ENCODE results near the gene USP34. TPM values are rescaled to one million over a fixed set of nuclear protein-coding genes. Genes with fewer than 3 reads are reported as not detected.
"Not testable (repeated sequence)": the region's sequence is repeated elsewhere in the genome, so short reads cannot be mapped to it uniquely, and the experiment has no call there.

The USP34 gene
- total and polyA plus RNA-seq, 4 donors = 25.2 to 146 (median 91.3) TPM

GRCh38 chr2:61175036-61175435, 295.9 kb downstream of the USP34 start:
- 91% methylated on average over 8 of the region's 8 CpGs for WGBS, 2 donors
- Histone ChIP-seq H3K27ac (ENCODE audit: low read depth in 1 of 2, low read length in 2 of 2) (no peak overlapping the region), H3K4me1 (ENCODE audit: control insufficient read depth in 1 of 2, insufficient read depth in 2 of 2, low read length in 2 of 2) (peaks cover 0 to 3% of the 10 kb centered on the region in 2 donors), H3K36me3 (ENCODE audit: control insufficient read depth in 1 of 2, insufficient read depth in 2 of 2, low read length in 1 of 2) (no peaks in the 10 kb centered on the region), H3K4me3 (ENCODE audit: low read length in 2 of 2) (no peak overlapping the region), H3K9me3 (ENCODE audit: control insufficient read depth, low read length) (no peaks in the 10 kb centered on the region), H3K27me3 (ENCODE audit: control insufficient read depth in 1 of 2, insufficient read depth in 2 of 2, low read length in 1 of 2) (no peaks in the 10 kb centered on the region)
- DNase-seq (no peak), ATAC-seq (ENCODE audit: low FRiP score) (no peak)
- intact Hi-C loops (cut with DNase I) = loop anchor here (5.0 to 10.0 kb wide), 3 partner anchors 33 to 297 kb away; partner anchors contain the start of genes REL (in 1 of the 2) and USP34 (in 1 of the 2)

DNA sequence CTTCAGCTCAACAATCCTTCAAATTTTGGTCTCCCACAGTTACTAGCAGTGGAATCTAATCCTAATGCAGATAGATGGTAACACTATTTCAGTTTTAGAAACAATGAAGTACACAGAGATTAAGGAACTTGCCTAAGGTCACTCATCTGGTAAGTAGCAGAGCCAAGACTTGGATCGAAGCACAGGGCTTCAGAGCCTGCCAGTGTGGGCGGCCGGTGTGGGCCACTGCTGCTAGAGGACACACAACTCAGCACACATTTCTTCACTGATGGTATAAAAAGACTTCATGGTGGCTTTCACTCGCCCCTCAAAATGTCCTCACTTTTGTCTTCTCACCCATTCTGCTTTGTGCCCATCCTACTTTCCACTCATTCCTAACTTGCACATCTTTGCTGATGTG, 297.8 kb downstream of the USP34 start:
- H3K36me3 ChIP-seq (ENCODE audit: control insufficient read depth in 1 of 2, insufficient read depth in 2 of 2, low read length in 1 of 2) = no peaks in the 10 kb centered on the region
- H3K9me3 ChIP-seq (ENCODE audit: control insufficient read depth, low read length) = no peaks in the 10 kb centered on the region
- H3K27ac ChIP-seq (ENCODE audit: low read depth in 1 of 2, low read length in 2 of 2) = no peak overlapping the region
- no peak for ATAC-seq (ENCODE audit: low FRiP score)
- WGBS, 2 donors = 48 to 50% methylated on average over 4 of the region's 4 CpGs
- DNase-seq = no peak
- intact Hi-C loops (cut with DNase I) = loop anchor here in 1 of 2 donors (10.0 kb wide), 1 partner anchor 288 kb away; the partner anchor contains the start of gene REL
- H3K27me3 ChIP-seq (ENCODE audit: control insufficient read depth in 1 of 2, insufficient read depth in 2 of 2, low read length in 1 of 2) = no peaks in the 10 kb centered on the region
- H3K4me3 ChIP-seq (ENCODE audit: low read length in 2 of 2) = no peak overlapping the region
- H3K4me1 ChIP-seq (ENCODE audit: control insufficient read depth in 1 of 2, insufficient read depth in 2 of 2, low read length in 2 of 2) = no peaks in the 10 kb centered on the region

- ATAC-seq (ENCODE audit: low FRiP score) (no peak), DNase-seq (no peak)
- no peaks in the 10 kb centered on the region for H3K4me1 ChIP-seq (ENCODE audit: control insufficient read depth in 1 of 2, insufficient read depth in 2 of 2, low read length in 2 of 2)
- no peak overlapping the region for H3K27ac ChIP-seq (ENCODE audit: low read depth in 1 of 2, low read length in 2 of 2)
- intact Hi-C loops (cut with DNase I) = loop anchor here in 1 of 2 donors (10.0 kb wide), 1 partner anchor 288 kb away; the partner anchor contains the start of gene REL
- 77 to 79% methylated on average over 1 of the region's 1 CpG for WGBS, 2 donors
- H3K4me3 ChIP-seq (ENCODE audit: low read length in 2 of 2) = no peak overlapping the region
- no peaks in the 10 kb centered on the region for H3K27me3 ChIP-seq (ENCODE audit: control insufficient read depth in 1 of 2, insufficient read depth in 2 of 2, low read length in 1 of 2)
- no peaks in the 10 kb centered on the region for H3K36me3 ChIP-seq (ENCODE audit: control insufficient read depth in 1 of 2, insufficient read depth in 2 of 2, low read length in 1 of 2)
- H3K9me3 ChIP-seq (ENCODE audit: control insufficient read depth, low read length) = no peaks in the 10 kb centered on the region
Measured at GRCh38 chr2:61172671-61173070, 298.2 kb downstream of the USP34 start.

GRCh38 chr2:61167579-61167978, 303.3 kb downstream of the USP34 start:
- H3K27me3 ChIP-seq (ENCODE audit: control insufficient read depth in 1 of 2, insufficient read depth in 2 of 2, low read length in 1 of 2) = no peaks in the 10 kb centered on the region
- H3K36me3 ChIP-seq (ENCODE audit: control insufficient read depth in 1 of 2, insufficient read depth in 2 of 2, low read length in 1 of 2) = peaks cover 0 to 1% of the 10 kb centered on the region in 2 donors
- H3K27ac ChIP-seq (ENCODE audit: low read depth in 1 of 2, low read length in 2 of 2) = no peak overlapping the region
- H3K9me3 ChIP-seq (ENCODE audit: control insufficient read depth, low read length) = no peaks in the 10 kb centered on the region
- H3K4me3 ChIP-seq (ENCODE audit: low read length in 2 of 2) = no peak overlapping the region
- DNase-seq (no peak), ATAC-seq (ENCODE audit: low FRiP score) (no peak)
- WGBS, 2 donors = 96 to 97% methylated on average over 10 of the region's 10 CpGs
- intact Hi-C loops (cut with DNase I) = no loop called here
- no peaks in the 10 kb centered on the region for H3K4me1 ChIP-seq (ENCODE audit: control insufficient read depth in 1 of 2, insufficient read depth in 2 of 2, low read length in 2 of 2)

- intact Hi-C loops (cut with DNase I) = no loop called here
- H3K36me3 ChIP-seq (ENCODE audit: control insufficient read depth in 1 of 2, insufficient read depth in 2 of 2, low read length in 1 of 2) = peaks cover 0 to 1% of the 10 kb centered on the region in 2 donors
- WGBS, 2 donors = 91 to 92% methylated on average over 3 of the region's 3 CpGs
- no peak for ATAC-seq (ENCODE audit: low FRiP score)
- H3K9me3 ChIP-seq (ENCODE audit: control insufficient read depth, low read length) = no peaks in the 10 kb centered on the region
- no peaks in the 10 kb centered on the region for H3K4me1 ChIP-seq (ENCODE audit: control insufficient read depth in 1 of 2, insufficient read depth in 2 of 2, low read length in 2 of 2)
- no peak for DNase-seq
- H3K4me3 ChIP-seq (ENCODE audit: low read length in 2 of 2) = no peak overlapping the region
- no peaks in the 10 kb centered on the region for H3K27me3 ChIP-seq (ENCODE audit: control insufficient read depth in 1 of 2, insufficient read depth in 2 of 2, low read length in 1 of 2)
- no peak overlapping the region for H3K27ac ChIP-seq (ENCODE audit: low read depth in 1 of 2, low read length in 2 of 2)
Measured at GRCh38 chr2:61165946-61166345, 304.9 kb downstream of the USP34 start.

GRCh38 chr2:61165082-61165481, 305.8 kb downstream of the USP34 start:
- WGBS, 2 donors = 91% methylated on average over 7 of the region's 7 CpGs
- H3K36me3 ChIP-seq (ENCODE audit: control insufficient read depth in 1 of 2, insufficient read depth in 2 of 2, low read length in 1 of 2); ATAC-seq (ENCODE audit: low FRiP score); H3K9me3 ChIP-seq (ENCODE audit: control insufficient read depth, low read length); H3K4me3 ChIP-seq (ENCODE audit: low read length in 2 of 2); H3K27me3 ChIP-seq (ENCODE audit: control insufficient read depth in 1 of 2, insufficient read depth in 2 of 2, low read length in 1 of 2); H3K4me1 ChIP-seq (ENCODE audit: control insufficient read depth in 1 of 2, insufficient read depth in 2 of 2, low read length in 2 of 2); intact Hi-C loops (cut with DNase I); H3K27ac ChIP-seq (ENCODE audit: low read depth in 1 of 2, low read length in 2 of 2); DNase-seq: not testable (repeated sequence)

DNA sequence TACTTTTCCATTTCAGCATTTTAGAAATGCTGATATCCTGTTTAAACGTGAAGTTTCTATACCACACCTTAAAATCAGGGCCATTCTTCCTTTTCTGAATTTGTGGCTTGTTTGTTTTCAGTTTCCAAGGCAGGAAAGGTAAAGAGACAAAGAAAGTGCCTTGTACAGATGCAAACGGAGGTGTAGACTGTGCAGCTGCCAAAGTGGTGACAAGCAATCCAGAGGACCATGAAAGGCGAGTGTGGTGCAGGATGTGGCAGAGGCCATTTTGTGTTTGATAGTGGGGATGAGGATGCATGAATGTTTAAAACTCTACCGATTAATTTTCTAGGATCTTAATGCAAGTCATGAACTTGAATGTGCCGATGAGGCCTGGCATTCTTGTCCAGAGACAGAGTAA, 308.2 kb downstream of the USP34 start:
- no peak overlapping the region for H3K27ac ChIP-seq (ENCODE audit: low read depth in 1 of 2, low read length in 2 of 2)
- DNase-seq (no peak), ATAC-seq (ENCODE audit: low FRiP score) (no peak)
- WGBS, 2 donors = 88 to 95% methylated on average over 5 of the region's 5 CpGs
- no peaks in the 10 kb centered on the region for H3K27me3 ChIP-seq (ENCODE audit: control insufficient read depth in 1 of 2, insufficient read depth in 2 of 2, low read length in 1 of 2)
- no peaks in the 10 kb centered on the region for H3K9me3 ChIP-seq (ENCODE audit: control insufficient read depth, low read length)
- no peak overlapping the region for H3K4me3 ChIP-seq (ENCODE audit: low read length in 2 of 2)
- peaks cover 0 to 3% of the 10 kb centered on the region in 2 donors for H3K36me3 ChIP-seq (ENCODE audit: control insufficient read depth in 1 of 2, insufficient read depth in 2 of 2, low read length in 1 of 2)
- intact Hi-C loops (cut with DNase I) = no loop called here
- H3K4me1 ChIP-seq (ENCODE audit: control insufficient read depth in 1 of 2, insufficient read depth in 2 of 2, low read length in 2 of 2) = no peaks in the 10 kb centered on the region

DNA sequence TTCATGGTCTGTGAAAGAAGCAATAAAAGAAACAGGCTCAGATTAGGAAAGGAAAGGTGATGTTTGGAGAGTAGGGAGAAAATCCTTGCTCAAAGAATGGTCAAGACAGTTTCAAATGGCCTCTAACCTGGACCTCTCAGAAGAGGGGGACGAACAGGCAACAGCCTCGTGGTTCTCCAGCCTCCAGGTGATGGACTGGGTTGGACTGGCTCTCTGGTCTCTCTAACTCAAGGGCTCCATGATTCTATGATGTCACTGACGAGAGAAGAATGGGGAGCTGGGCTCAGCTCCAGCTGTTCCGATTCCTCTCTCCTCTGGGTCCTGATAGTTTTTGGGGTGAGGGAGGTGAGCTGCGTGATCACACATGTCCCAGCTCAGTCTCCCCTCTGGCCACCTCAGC, 309.0 kb downstream of the USP34 start, which contains the start of gene C2orf74:
TSS of gene C2orf74 (plus strand) at position 301 of the 400 bp plus-strand sequence. CDS start 327 bp downstream, outside the sequence.
- Histone ChIP-seq H3K9me3 (ENCODE audit: control insufficient read depth, low read length) (no peaks in the 10 kb centered on the region), H3K36me3 (ENCODE audit: control insufficient read depth in 1 of 2, insufficient read depth in 2 of 2, low read length in 1 of 2) (peaks cover 0 to 3% of the 10 kb centered on the region in 2 donors), H3K27me3 (ENCODE audit: control insufficient read depth in 1 of 2, insufficient read depth in 2 of 2, low read length in 1 of 2) (no peaks in the 10 kb centered on the region), H3K4me3 (ENCODE audit: low read length in 2 of 2) (no peak within 1 kb of the TSS), H3K4me1 (ENCODE audit: control insufficient read depth in 1 of 2, insufficient read depth in 2 of 2, low read length in 2 of 2) (no peaks in the 10 kb centered on the region), H3K27ac (ENCODE audit: low read depth in 1 of 2, low read length in 2 of 2) (no peak within 1 kb of the TSS)
- DNase-seq (no peak), ATAC-seq (ENCODE audit: low FRiP score) (no peak)
- WGBS, 2 donors = 90 to 96% methylated on average over 5 of the region's 5 CpGs
- intact Hi-C loops (cut with DNase I) = no loop called here

GRCh38 chr2:61158356-61158955, 312.4 kb downstream of the USP34 start:
- H3K9me3 ChIP-seq (ENCODE audit: control insufficient read depth, low read length) = no peaks in the 10 kb centered on the region
- peaks cover 0 to 1% of the 10 kb centered on the region in 2 donors for H3K36me3 ChIP-seq (ENCODE audit: control insufficient read depth in 1 of 2, insufficient read depth in 2 of 2, low read length in 1 of 2)
- no peak overlapping the region for H3K4me3 ChIP-seq (ENCODE audit: low read length in 2 of 2)
- DNase-seq (no peak), ATAC-seq (ENCODE audit: low FRiP score) (no peak)
- no peaks in the 10 kb centered on the region for H3K27me3 ChIP-seq (ENCODE audit: control insufficient read depth in 1 of 2, insufficient read depth in 2 of 2, low read length in 1 of 2)
- 84 to 87% methylated on average over 3 of the region's 3 CpGs for WGBS, 2 donors
- no peaks in the 10 kb centered on the region for H3K4me1 ChIP-seq (ENCODE audit: control insufficient read depth in 1 of 2, insufficient read depth in 2 of 2, low read length in 2 of 2)
- H3K27ac ChIP-seq (ENCODE audit: low read depth in 1 of 2, low read length in 2 of 2) = no peak overlapping the region
- intact Hi-C loops (cut with DNase I) = no loop called here
